22Rv1 (cell line): ENCODE measurements around the gene FAM76A.

ENCODE experiments used
- CTCF ChIP-seq: fragments of 450-650 bp; IDR thresholded peaks from 2 replicates; pipeline ENCODE4 v1.5.1; 2017; ENCODE audit warnings: mild to moderate bottlenecking
- ZFX ChIP-seq: fragments of 450-650 bp; IDR thresholded peaks from 2 replicates; pipeline ENCODE4 v1.6.1; 2017; ENCODE audit warnings: antibody characterized with exemption, borderline replicate concordance

DNA sequence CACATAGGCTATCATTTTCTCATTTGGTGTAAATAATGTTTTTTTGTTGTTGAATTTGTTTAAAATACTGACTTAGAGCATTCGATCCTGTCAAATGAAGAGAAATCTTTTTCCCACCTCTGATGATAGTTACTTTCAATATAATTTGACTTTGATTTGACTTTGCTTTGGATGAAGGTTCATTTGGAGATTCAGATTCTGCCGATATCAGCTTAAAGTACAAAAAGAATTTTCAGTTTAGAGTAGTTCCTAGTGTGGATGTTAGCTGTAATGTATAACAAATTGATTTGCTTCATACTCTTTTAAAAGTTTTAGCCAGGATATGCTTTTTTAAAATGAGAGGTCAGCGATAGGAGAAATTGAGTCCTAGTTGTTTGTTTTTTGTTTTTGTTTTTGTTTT lies 57.2 kb downstream of the FAM76A start:
- TF ChIP-seq CTCF = no peak
- no peak for TF ChIP-seq ZFX
